HG03139 (cell line): ENCODE results near the gene ZNF98.

Source experiments
- ATAC-seq: cut with Tn5 transposase; IDR thresholded peaks from one replicate; pipeline ENCODE4 v1.9.1; 2021; ENCODE audit not compliant: unreplicated experiment

ZNF98 gene

GRCh38 chr19:22422211-22422610, at the start of gene ZNF98:
ZNF98 (minus strand) TSS chr19:22422346; CDS start chr19:22422224, 122 bp downstream.
- ATAC-seq, result no peak

DNA sequence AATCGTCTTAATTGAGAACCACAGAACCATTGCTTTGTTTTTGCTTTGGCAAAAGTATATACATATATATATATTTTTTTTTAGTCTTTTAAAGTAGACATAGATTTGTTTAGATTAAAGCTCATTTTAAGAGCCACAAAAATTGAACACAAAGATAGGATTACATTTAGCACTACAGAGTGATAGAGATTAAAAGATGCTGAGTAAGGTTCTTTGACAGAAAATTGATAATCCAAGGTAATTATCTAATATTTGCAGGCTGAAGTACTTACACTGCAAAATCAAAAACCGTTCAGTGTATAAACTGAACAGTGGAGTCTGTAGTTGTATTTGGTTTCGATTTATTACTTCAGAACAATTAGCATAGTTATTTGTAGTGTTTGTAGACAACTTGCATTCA, 24.5 kb upstream of the ZNF98 start:
- ATAC-seq, result no peak

- no peak for ATAC-seq
These were observed 15.9 kb upstream of the ZNF98 start for GRCh38 chr19:22438011-22438410.

DNA sequence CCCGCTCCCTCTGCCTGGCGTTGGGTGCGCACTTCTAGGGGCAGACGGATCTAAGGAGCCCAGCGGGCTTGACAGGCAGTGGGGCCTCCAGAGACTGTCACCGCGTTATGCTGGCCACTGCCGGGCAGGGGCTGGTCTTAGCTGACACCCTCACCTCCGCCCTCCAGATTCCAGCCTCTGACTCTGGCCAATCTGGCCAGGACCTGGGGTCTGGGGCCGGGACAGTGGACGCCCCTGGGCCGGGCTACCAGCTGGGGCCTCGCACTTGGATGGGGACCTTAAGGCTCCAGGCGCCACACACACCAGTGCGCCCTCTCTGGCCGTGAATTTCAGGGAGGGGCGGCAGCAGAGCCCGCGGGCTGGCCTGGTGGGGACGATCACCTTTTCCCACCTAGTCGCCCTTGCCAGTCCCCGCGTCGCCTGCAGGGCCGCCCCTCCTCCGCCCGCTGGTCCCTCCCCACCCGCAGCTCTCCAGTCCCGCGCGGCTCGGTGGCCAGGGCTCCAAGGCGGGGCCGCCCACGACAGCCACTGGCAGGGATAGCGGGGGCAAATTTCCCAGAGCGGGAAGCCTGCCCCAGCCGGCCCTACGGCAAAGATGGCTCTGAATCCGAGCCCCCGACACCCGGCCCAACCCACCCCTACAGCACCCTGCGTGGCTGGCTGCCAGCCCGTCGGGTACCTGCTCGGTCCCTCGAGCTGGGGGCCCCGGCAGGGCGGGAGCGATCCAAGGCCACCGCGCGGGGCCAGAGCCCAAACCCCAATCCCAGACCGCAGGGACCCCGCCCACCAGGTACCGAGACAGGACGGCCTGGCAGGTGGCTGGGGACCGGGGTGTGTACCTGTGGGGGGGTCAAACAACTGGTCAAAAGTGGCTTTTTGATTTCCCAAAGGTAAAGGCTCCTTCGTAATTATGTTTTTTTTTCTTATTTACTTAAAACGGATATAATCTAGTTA, 6.1 kb upstream of the ZNF98 start:
- no peak for ATAC-seq

- ATAC-seq, result no peak
These were observed 5.4 kb upstream of the ZNF98 start for GRCh38 chr19:22427547-22427946.

- ATAC-seq, result no peak
These were observed 4.8 kb upstream of the ZNF98 start for GRCh38 chr19:22426901-22427300.

DNA sequence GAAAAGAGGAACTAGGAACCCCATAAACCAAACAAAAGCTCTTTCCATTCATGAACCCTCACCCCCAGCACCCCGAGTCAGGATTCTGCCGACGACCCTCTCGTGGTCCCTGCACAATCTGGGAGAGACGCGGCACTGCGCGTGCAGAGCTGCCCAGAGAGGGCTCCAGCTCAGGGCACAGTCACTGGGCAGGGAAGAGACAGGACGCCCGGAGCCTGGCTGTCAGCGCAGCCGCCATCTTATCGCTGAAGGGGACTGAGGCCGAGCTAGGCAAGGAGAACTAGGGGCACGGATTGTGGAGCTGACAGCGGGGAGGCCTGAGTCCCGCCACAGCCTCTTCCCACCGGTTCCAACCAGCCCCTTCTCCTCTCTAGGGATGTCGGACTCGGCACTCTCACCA, 349 bp downstream of the ZNF98 start:
- no peak for ATAC-seq

- ATAC-seq, result no peak
These were observed 67.5 kb downstream of the ZNF98 start for GRCh38 chr19:22354665-22355064.
